B cell (primary cell): Measurements from ENCODE around the gene ITPR3. TPM values are rescaled to one million over a fixed set of nuclear protein-coding genes. Genes with fewer than 3 reads are reported as not detected.
A peak's percentile ranks its signal among the peaks of the same experiment; 100 is the strongest.

Experiments used
- ATAC-seq: fragments of 200-7000 bp; cut with Tn5 transposase; one replicate; pipeline ENCODE4 v1.10.0; 2021; ENCODE audit warnings: low read depth, mild to moderate bottlenecking, moderate number of reproducible peaks, moderate library complexity
- CTCF ChIA-PET: fragments of 350-600 bp; sonication (Branson Sonifier 250); formaldehyde crosslinking; loops from one replicate; lab custom pipeline; 2021; ENCODE audit warnings: antibody characterized with exemption, inconsistent platforms; lab: Charles Lee
- POLR2A ChIA-PET: fragments of 350-600 bp; sonication (Branson Sonifier 250); formaldehyde crosslinking; loops from one replicate; lab custom pipeline; 2021; ENCODE audit warnings: antibody characterized with exemption; lab: Charles Lee
- DNase-seq: peaks from one replicate; pipeline ENCODE4 v3.0.0; 2013
- H2AFZ ChIP-seq: 2 replicates; pipeline ENCODE4 v1.6.1; 2012; ENCODE audit warnings: mild to moderate bottlenecking, low read depth, low read length; ENCODE audit not compliant: insufficient read depth, poor library complexity, severe bottlenecking
- H3K27ac ChIP-seq, 2 donors: 1 replicate in 1 of 2; 2 replicates in 1 of 2; pipeline ENCODE4 v1.5.1; 2012 to 2013; ENCODE audit warnings: low read length in 2 of 2, mild to moderate bottlenecking in 2 of 2, moderate library complexity in 1 of 2
- H3K27me3 ChIP-seq, 4 experiments: fragments of 200-600 bp in 1 of 4; sonication (generic) in 1 of 4; replicated peaks in 1 of 4; 1 replicate in 2 of 4; 2 replicates in 2 of 4; pipeline versions ENCODE4 v1.6.1 to v1.7.0; 2013 to 2016; ENCODE audit warnings: low read length in 3 of 4, mild to moderate bottlenecking in 2 of 4, mixed read lengths in 1 of 4, moderate library complexity in 1 of 4; ENCODE audit not compliant: insufficient read depth in 4 of 4, control insufficient read depth in 3 of 4; ENCODE audit errors: control extremely low read depth in 1 of 4
- H3K36me3 ChIP-seq, 2 experiments: replicated peaks in 1 of 2; 1 replicate in 1 of 2; 2 replicates in 1 of 2; pipeline versions ENCODE4 v1.6.1 to v1.7.1; 2013; ENCODE audit warnings: low read length in 1 of 2; ENCODE audit not compliant: insufficient read depth in 2 of 2, control insufficient read depth in 1 of 2; ENCODE audit errors: control extremely low read depth in 1 of 2, extremely low read depth in 1 of 2
- H3K4me1 ChIP-seq, 2 donors: fragments of 200-600 bp in 1 of 2; sonication (generic) in 1 of 2; 1 replicate in 1 of 2; 2 replicates in 1 of 2; pipeline versions ENCODE4 v1.5.1 to v1.6.1; 2013 to 2017; ENCODE audit warnings: low read length in 2 of 2; ENCODE audit not compliant: control insufficient read depth in 2 of 2, insufficient read depth in 2 of 2
- H3K4me2 ChIP-seq: replicated peaks from 2 replicates; pipeline ENCODE3; 2012; ENCODE audit warnings: mild to moderate bottlenecking, low read depth, low read length; ENCODE audit not compliant: poor library complexity, severe bottlenecking
- H3K4me3 ChIP-seq, 5 experiments: fragments of 200-600 bp in 1 of 5; sonication (generic) in 1 of 5; 1 replicate in 3 of 5; 2 replicates in 2 of 5; pipeline versions ENCODE4 v1.5.1 to v1.7.0; 2011 to 2016; ENCODE audit warnings: low read length in 4 of 5, mild to moderate bottlenecking in 4 of 5, low read depth in 2 of 5, control low read depth in 1 of 5, moderate library complexity in 1 of 5; ENCODE audit not compliant: insufficient read depth in 1 of 5; ENCODE audit errors: control extremely low read depth in 1 of 5, extremely low read depth in 1 of 5
- H3K79me2 ChIP-seq: fragments of 200-600 bp; sonication (generic); one replicate; pipeline ENCODE4 v1.6.0; 2016; ENCODE audit warnings: low read length; ENCODE audit not compliant: control insufficient read depth, insufficient read depth
- H3K9ac ChIP-seq: fragments of 200-600 bp; sonication (generic); 2 replicates; pipeline ENCODE4 v1.6.1; 2017; ENCODE audit warnings: mild to moderate bottlenecking, low read length, moderate library complexity
- H3K9me3 ChIP-seq, 3 donors: one replicate each; pipeline versions ENCODE4 v1.6.1 to v1.7.1; 2013; ENCODE audit warnings: low read length in 2 of 3; ENCODE audit not compliant: control insufficient read depth in 2 of 3, insufficient read depth in 1 of 3; ENCODE audit errors: control extremely low read depth in 1 of 3
- H4K20me1 ChIP-seq: 2 replicates; pipeline ENCODE4 v1.6.0; 2012; ENCODE audit warnings: mild to moderate bottlenecking, low read length; ENCODE audit not compliant: insufficient read depth, control insufficient read depth, poor library complexity, severe bottlenecking
- H3K27ac Mint-ChIP-seq: one replicate; pipeline ENCODE4 v1.8.0; 2021; ENCODE audit warnings: mixed read lengths
- H3K27me3 Mint-ChIP-seq: one replicate; pipeline ENCODE4 v1.8.0; 2021; ENCODE audit warnings: mixed read lengths
- H3K4me1 Mint-ChIP-seq: one replicate; pipeline ENCODE4 v1.8.0; 2021; ENCODE audit warnings: mixed read lengths
- H3K4me3 Mint-ChIP-seq: one replicate; pipeline ENCODE4 v1.8.0; 2021; ENCODE audit warnings: mixed read lengths
- H3K9me3 Mint-ChIP-seq: one replicate; pipeline ENCODE4 v1.8.0; 2022; ENCODE audit warnings: mixed read lengths; ENCODE audit not compliant: insufficient read depth
- CTCF ChIP-seq: fragments of 200-600 bp; IDR thresholded peaks from one replicate; pipeline ENCODE4 v1.8.0; 2022; ENCODE audit warnings: antibody characterized with exemption, mild to moderate bottlenecking
- EZH2 ChIP-seq: IDR thresholded peaks from 2 replicates; pipeline ENCODE4 v1.6.1; 2012; ENCODE audit warnings: borderline replicate concordance, low read depth, mild to moderate bottlenecking, moderate library complexity, low read length; ENCODE audit not compliant: insufficient read depth, poor library complexity, severe bottlenecking
- WGBS: methylation state at CpG from one replicate; pipeline ENCODE4 v1.1.5; 2013; ENCODE audit warnings: missing lambda C conversion rate; ENCODE audit not compliant: insufficient coverage; 5-methylcytosine and 5-hydroxymethylcytosine counted together
- intact Hi-C: fragments of 100-400 bp; cut with micrococcal nuclease; formaldehyde crosslinking; loops from one replicate; pipeline ENCODE4 v1.10.0; 2022
- polyA plus RNA-seq: library from polyadenylated mRNA; depleted of rRNA; stranded (reverse); fragments of >200 nt; gene quantifications from 2 replicates; pipeline ENCODE4 v1.2.3, GENCODE V29; 2012
- total RNA-seq, 2 donors: library from RNA; stranded (reverse); fragments of 120-200 nt in 1 of 2; gene quantifications; 1 replicate in 1 of 2; 2 replicates in 1 of 2; pipeline versions ENCODE4 v1.2.3 to v1.2.4, GENCODE V29; 2013 to 2022

Gene ITPR3
- total and polyA plus RNA-seq, 2 donors (not counting 1 experiment from before 2014, with no cell fraction given), result 61.9 to 67.6 TPM

- 94% methylated on average over 10 of the region's 10 CpGs for WGBS
- ATAC-seq (no peak), DNase-seq (no peak)
- Histone ChIP-seq H4K20me1 (no peaks in the 10 kb centered on the region), H3K4me3 (no peak overlapping the region), H3K4me1 (peaks cover 16 to 25% of the 10 kb centered on the region in 2 donors), H3K9ac (no peak overlapping the region), H2AFZ (no peak overlapping the region), H3K9me3 (peaks cover 0 to 4% (median 0%) of the 10 kb centered on the region in 3 donors), H3K27me3 (no peaks in the 10 kb centered on the region), H3K4me2 (no peak overlapping the region), H3K27ac (no peak overlapping the region), H3K36me3 (peaks cover 1 to 15% of the 10 kb centered on the region in 2 experiments), H3K79me2 (peaks cover 23% of the 10 kb centered on the region)
- ChIA-PET CTCF (interaction anchor here (0.7 to 6.1 kb wide), 7 partner anchors 7 to 129 kb away, joined by 3 to 58 read pairs (median 5); partner anchors contain the start of gene BAK1), POLR2A (no interaction called here)
- H3K4me3 Mint-ChIP-seq, result no peak overlapping the region
- no peaks in the 10 kb centered on the region for H3K9me3 Mint-ChIP-seq
- no peak overlapping the region for H3K27ac Mint-ChIP-seq
- TF ChIP-seq CTCF (no peak), EZH2 (no peak)
- intact Hi-C loops, result no loop called here
- peaks cover 40% of the 10 kb centered on the region for H3K4me1 Mint-ChIP-seq
- no peaks in the 10 kb centered on the region for H3K27me3 Mint-ChIP-seq
These were observed 87.5 kb downstream of the ITPR3 start for GRCh38 chr6:33708516-33709204.

- Histone ChIP-seq H3K36me3 (peaks cover 1 to 15% of the 10 kb centered on the region in 2 experiments), H3K79me2 (peaks cover 21% of the 10 kb centered on the region), H3K27me3 (no peaks in the 10 kb centered on the region), H3K27ac (no peak overlapping the region), H3K4me1 (peaks cover 16 to 28% of the 10 kb centered on the region in 2 donors), H3K9me3 (peaks cover 0 to 4% (median 0%) of the 10 kb centered on the region in 3 donors), H3K4me3 (no peak overlapping the region), H2AFZ (no peak overlapping the region), H3K9ac (no peak overlapping the region), H3K4me2 (no peak overlapping the region), H4K20me1 (no peaks in the 10 kb centered on the region)
- Mint-ChIP-seq H3K27me3 (no peaks in the 10 kb centered on the region), H3K4me1 (peaks cover 35% of the 10 kb centered on the region), H3K4me3 (peak overlapping the region; percentile 58), H3K9me3 (no peaks in the 10 kb centered on the region), H3K27ac (no peak overlapping the region)
- DNase-seq, result no peak
- intact Hi-C loops, result no loop called here
- ATAC-seq, result no peak
- POLR2A ChIA-PET, result no interaction called here
- CTCF ChIA-PET, result interaction anchor here (0.6 to 6.1 kb wide), 6 partner anchors 8 to 120 kb away, joined by 4 to 58 read pairs (median 6); no protein-coding TSS in a partner anchor
- no peak for TF ChIP-seq CTCF
- no peak for TF ChIP-seq EZH2
- 93% methylated on average over 10 of the region's 10 CpGs for WGBS
These were observed 88.6 kb downstream of the ITPR3 start for GRCh38 chr6:33709605-33710295.
